SU-DHL-6 (cell line): ENCODE measurements around the gene PLD1.

Experiments
- CTCF ChIP-seq: fragments of 200-600 bp; sonication (generic); IDR thresholded peaks from one replicate; pipeline ENCODE4 v1.5.1; 2017; ENCODE audit warnings: antibody characterized with exemption, mild to moderate bottlenecking, low read length, moderate library complexity; ENCODE audit not compliant: insufficient read depth, poor library complexity, severe bottlenecking
- EZH2phosphoT487 ChIP-seq: fragments of 200-600 bp; sonication (generic), shearing (Covaris generic); conservative IDR thresholded peaks from 2 replicates; pipeline ENCODE4 v1.6.1; 2018; ENCODE audit warnings: mild to moderate bottlenecking, antibody characterized with exemption, low read length, moderate library complexity, mixed read lengths

GRCh38 chr3:171763392-171763791, 46.9 kb downstream of the PLD1 start:
- no peak for TF ChIP-seq CTCF
- TF ChIP-seq EZH2phosphoT487 = no peak
